HL-60 (cell line): ENCODE measurements around the gene ADAMTS1.

Experiments used
- DNase-seq, 2 experiments: peaks; one replicate each; pipeline ENCODE4 v3.0.0-alpha.2; 2010 to 2020; ENCODE audit warnings: low read depth in 1 of 2, low spot score in 1 of 2
- H3K27ac ChIP-seq: fragments of 250-450 bp; sonication (Bioruptor Pico); replicated peaks from 2 replicates; pipeline ENCODE4 v1.5.1; 2020; ENCODE audit warnings: mild to moderate bottlenecking, moderate library complexity
- H3K27me3 ChIP-seq: fragments of 250-450 bp; sonication (Bioruptor Pico); 2 replicates; pipeline ENCODE4 v1.5.1; 2021; ENCODE audit warnings: mild to moderate bottlenecking, moderate library complexity; ENCODE audit not compliant: insufficient read depth, poor library complexity, severe bottlenecking
- H3K4me3 ChIP-seq: replicated peaks from 2 replicates; pipeline ENCODE4 v1.5.1; 2011; ENCODE audit warnings: mild to moderate bottlenecking, control low read depth, low read length; ENCODE audit not compliant: insufficient read depth
- GABPA ChIP-seq: IDR thresholded peaks from 2 replicates; pipeline ENCODE4 v1.6.1; 2012; ENCODE audit warnings: low read depth
- POLR2AphosphoS5 ChIP-seq: IDR thresholded peaks from 2 replicates; pipeline ENCODE4 v1.6.1; 2012; ENCODE audit warnings: low read depth
- SPI1 ChIP-seq: IDR thresholded peaks from 2 replicates; pipeline ENCODE4 v1.6.1; 2012; ENCODE audit warnings: low read depth, mild to moderate bottlenecking, borderline replicate concordance
- TF ChIP-seq, protein P1 (sequence below): IDR thresholded peaks from one replicate; pipeline ENCODE4 v1.5.1; 2011; ENCODE audit warnings: low read length, control low read depth, inconsistent platforms; ENCODE audit not compliant: insufficient read depth
- TF ChIP-seq, protein P2 (sequence below): IDR thresholded peaks from 2 replicates; pipeline ENCODE4 v1.6.1; 2012; ENCODE audit warnings: low read depth; ENCODE audit not compliant: insufficient replicate concordance

The ADAMTS1 gene

DNA sequence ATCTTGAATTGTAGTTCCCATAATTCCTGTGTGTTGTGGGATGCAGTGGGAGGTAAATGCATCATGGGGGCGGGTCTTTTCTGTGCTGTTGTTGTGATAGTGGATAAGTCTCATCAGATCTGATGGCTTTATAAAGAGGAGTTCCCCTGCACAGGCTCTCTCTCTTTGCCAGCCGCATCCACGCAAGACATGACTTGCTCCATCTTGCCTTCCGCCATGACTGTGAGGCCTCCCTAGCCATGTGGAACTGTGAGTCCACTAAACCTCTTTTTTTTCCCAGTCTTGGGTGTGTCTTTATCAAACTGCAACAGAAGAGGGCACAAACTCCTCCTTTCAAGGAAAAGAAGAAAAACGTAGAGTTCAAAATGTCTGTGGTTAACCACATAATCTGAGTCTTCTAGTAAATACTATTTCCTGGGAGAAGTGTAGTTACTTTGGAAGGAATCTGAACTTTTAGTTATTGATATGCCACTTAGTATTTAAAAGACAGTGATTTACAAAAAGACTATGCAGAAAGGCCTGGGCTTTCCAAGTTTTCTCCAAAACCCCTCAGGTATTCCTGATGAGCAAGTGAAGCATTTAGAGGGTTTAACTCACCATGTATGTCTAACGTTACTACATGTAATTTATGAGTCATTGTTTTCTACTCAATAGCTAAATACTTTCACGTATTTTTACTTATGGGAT is 10.0 kb downstream of the ADAMTS1 start:
- no peak for DNase-seq
- no peak overlapping the region for H3K4me3 ChIP-seq
- H3K27ac ChIP-seq: no peak overlapping the region
- peaks cover 4% of the 10 kb centered on the region for H3K27me3 ChIP-seq
- no peak for TF ChIP-seq POLR2AphosphoS5

DNA sequence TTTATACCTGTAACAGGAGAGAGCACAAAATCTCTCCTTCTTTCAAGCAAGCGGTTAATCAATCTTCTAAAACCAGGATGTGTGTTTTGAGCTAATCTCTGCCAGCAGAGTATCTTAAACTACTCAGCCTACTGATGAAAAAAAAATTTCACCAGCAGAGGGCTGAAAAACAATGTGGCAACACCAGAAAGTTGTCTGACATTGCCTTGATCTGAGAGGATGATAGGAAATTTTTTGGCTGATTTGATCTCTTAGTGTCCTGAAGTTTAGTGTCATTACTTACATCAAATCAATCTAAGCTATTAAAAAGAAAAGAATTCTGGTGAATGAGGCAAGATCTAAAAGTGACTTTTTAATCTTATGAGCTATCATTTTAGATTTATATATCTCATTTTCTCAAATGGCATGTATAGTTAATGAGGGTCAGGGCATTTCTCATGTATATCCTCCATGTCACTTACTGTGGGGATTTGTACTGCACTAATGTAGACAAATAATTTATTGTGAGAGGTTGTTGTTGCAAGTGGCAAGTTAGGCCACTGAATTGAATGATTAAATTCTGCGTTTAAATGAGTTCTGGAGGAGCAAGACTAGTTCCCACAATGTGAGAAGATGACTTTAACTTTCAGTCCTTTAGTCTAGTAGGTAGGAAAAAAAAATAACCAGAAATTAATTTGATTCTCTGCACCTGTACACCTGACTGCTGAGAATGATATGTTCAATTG is 10.9 kb downstream of the ADAMTS1 start:
- no peak overlapping the region for H3K4me3 ChIP-seq
- no peak for TF ChIP-seq GABPA
- TF ChIP-seq, protein P1, sequence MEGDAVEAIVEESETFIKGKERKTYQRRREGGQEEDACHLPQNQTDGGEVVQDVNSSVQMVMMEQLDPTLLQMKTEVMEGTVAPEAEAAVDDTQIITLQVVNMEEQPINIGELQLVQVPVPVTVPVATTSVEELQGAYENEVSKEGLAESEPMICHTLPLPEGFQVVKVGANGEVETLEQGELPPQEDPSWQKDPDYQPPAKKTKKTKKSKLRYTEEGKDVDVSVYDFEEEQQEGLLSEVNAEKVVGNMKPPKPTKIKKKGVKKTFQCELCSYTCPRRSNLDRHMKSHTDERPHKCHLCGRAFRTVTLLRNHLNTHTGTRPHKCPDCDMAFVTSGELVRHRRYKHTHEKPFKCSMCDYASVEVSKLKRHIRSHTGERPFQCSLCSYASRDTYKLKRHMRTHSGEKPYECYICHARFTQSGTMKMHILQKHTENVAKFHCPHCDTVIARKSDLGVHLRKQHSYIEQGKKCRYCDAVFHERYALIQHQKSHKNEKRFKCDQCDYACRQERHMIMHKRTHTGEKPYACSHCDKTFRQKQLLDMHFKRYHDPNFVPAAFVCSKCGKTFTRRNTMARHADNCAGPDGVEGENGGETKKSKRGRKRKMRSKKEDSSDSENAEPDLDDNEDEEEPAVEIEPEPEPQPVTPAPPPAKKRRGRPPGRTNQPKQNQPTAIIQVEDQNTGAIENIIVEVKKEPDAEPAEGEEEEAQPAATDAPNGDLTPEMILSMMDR: no peak
- peaks cover 4% of the 10 kb centered on the region for H3K27me3 ChIP-seq
- H3K27ac ChIP-seq: no peak overlapping the region
- no peak for DNase-seq

DNA sequence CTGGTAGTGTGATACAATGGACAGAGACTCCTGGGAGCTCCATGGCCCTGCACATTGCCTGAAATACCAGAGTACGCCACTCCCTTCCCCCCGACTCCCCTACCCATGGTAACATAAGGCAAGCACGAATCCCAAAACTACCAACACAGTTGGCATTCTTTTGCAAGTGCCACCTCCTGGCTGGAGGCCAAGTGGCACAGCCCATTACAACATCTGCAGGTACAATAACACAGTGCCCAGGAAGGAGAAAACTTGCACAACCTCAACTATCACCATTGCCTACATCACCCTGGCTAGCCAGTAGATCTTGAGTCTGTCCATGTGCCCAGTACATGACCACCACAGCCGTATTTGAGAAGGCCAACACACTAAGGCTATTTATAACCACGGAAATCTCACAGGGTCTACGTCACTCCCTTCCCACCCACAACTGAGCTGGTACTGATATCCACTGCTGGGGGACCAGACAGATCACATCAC is 11.7 kb downstream of the ADAMTS1 start:
- no peak for TF ChIP-seq SPI1
- no peak for TF ChIP-seq GABPA
- TF ChIP-seq, protein P2, sequence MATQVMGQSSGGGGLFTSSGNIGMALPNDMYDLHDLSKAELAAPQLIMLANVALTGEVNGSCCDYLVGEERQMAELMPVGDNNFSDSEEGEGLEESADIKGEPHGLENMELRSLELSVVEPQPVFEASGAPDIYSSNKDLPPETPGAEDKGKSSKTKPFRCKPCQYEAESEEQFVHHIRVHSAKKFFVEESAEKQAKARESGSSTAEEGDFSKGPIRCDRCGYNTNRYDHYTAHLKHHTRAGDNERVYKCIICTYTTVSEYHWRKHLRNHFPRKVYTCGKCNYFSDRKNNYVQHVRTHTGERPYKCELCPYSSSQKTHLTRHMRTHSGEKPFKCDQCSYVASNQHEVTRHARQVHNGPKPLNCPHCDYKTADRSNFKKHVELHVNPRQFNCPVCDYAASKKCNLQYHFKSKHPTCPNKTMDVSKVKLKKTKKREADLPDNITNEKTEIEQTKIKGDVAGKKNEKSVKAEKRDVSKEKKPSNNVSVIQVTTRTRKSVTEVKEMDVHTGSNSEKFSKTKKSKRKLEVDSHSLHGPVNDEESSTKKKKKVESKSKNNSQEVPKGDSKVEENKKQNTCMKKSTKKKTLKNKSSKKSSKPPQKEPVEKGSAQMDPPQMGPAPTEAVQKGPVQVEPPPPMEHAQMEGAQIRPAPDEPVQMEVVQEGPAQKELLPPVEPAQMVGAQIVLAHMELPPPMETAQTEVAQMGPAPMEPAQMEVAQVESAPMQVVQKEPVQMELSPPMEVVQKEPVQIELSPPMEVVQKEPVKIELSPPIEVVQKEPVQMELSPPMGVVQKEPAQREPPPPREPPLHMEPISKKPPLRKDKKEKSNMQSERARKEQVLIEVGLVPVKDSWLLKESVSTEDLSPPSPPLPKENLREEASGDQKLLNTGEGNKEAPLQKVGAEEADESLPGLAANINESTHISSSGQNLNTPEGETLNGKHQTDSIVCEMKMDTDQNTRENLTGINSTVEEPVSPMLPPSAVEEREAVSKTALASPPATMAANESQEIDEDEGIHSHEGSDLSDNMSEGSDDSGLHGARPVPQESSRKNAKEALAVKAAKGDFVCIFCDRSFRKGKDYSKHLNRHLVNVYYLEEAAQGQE: no peak
- TF ChIP-seq, protein P1: no peak
- no peak for TF ChIP-seq POLR2AphosphoS5
- no peak for DNase-seq
- Histone ChIP-seq H3K27me3 (no peaks in the 10 kb centered on the region), H3K4me3 (no peak overlapping the region), H3K27ac (no peak overlapping the region)

DNA sequence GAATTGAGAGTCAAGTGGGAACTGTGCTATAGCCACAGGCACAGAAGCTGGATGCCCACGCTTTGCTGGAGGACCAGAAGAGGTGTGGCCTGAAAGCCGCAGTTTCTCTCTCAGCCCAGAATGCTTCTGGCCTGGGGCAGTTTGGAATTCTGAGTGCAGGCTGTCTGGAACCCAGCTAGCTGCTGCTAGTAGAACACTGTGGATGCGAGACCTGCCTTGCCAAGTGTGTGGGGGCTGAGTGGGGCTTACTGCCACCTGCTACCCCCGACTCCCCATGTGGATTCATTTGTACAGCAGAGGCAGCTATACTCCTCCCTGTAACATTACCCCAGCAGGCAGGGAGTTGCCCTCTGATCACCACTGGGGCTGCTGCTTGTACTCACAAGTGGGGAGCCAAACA is 12.2 kb downstream of the ADAMTS1 start:
- DNase-seq: no peak
- no peak overlapping the region for H3K27ac ChIP-seq
- no peaks in the 10 kb centered on the region for H3K27me3 ChIP-seq
- TF ChIP-seq, protein P1: no peak
- TF ChIP-seq, protein P2: no peak
- TF ChIP-seq POLR2AphosphoS5 (no peak), SPI1 (no peak), GABPA (no peak)
- H3K4me3 ChIP-seq: no peak overlapping the region
